Endothelial cell of umbilical vein (primary cell): ENCODE data around the gene KDM6B.

Experiments
- EZH2 ChIP-seq: IDR thresholded peaks from 2 replicates; pipeline ENCODE4 v1.6.1; 2012; ENCODE audit warnings: borderline replicate concordance, low read depth, mild to moderate bottlenecking, moderate library complexity, low read length, inconsistent platforms; ENCODE audit not compliant: severe bottlenecking
- FOS ChIP-seq: IDR thresholded peaks from 2 replicates; pipeline ENCODE4 v1.6.1; 2011; ENCODE audit warnings: mild to moderate bottlenecking, low read length, moderate library complexity, borderline replicate concordance; ENCODE audit not compliant: insufficient read depth
- GATA2 ChIP-seq: IDR thresholded peaks from 2 replicates; pipeline ENCODE4 v1.7.0; 2011; ENCODE audit warnings: low read depth, mild to moderate bottlenecking, moderate library complexity, mixed read lengths, low read length; ENCODE audit not compliant: insufficient read length, insufficient read depth
- JUN ChIP-seq: IDR thresholded peaks from 2 replicates; pipeline ENCODE4 v1.6.1; 2011; ENCODE audit warnings: borderline replicate concordance, low read depth; ENCODE audit not compliant: insufficient read length, insufficient read depth
- MYC ChIP-seq: IDR thresholded peaks from one replicate; pipeline ENCODE4 v1.6.1; 2011; ENCODE audit warnings: mild to moderate bottlenecking, low read depth, low read length
- POLR2A ChIP-seq: IDR thresholded peaks from 2 replicates; pipeline ENCODE4 v1.6.1; 2012; ENCODE audit warnings: low read depth, mild to moderate bottlenecking, control low read depth, low read length
- POLR2AphosphoS5 ChIP-seq: IDR thresholded peaks from 2 replicates; pipeline ENCODE4 v1.6.1; 2012; ENCODE audit warnings: low read depth, mild to moderate bottlenecking, control low read depth, low read length, moderate library complexity; ENCODE audit not compliant: insufficient read depth
- TF ChIP-seq, protein P1 (sequence below), 2 donors: IDR thresholded peaks; 1 replicate in 1 of 2; 2 replicates in 1 of 2; pipeline ENCODE4 v1.5.1; 2011; ENCODE audit warnings: low read length in 2 of 2, mild to moderate bottlenecking in 2 of 2, moderate library complexity in 2 of 2, control low read depth in 1 of 2, inconsistent platforms in 1 of 2, low read depth in 1 of 2; ENCODE audit not compliant: insufficient read depth in 1 of 2; ENCODE audit errors: extremely low read depth in 1 of 2
- TF ChIP-seq, protein P2 (sequence below): IDR thresholded peaks from 2 replicates; pipeline ENCODE4 v1.6.1; 2011; ENCODE audit not compliant: insufficient read depth, insufficient read length

GRCh38 chr17:7835814-7836595 is 2.0 kb downstream of the KDM6B start:
- TF ChIP-seq POLR2A: peak; percentile 57
- TF ChIP-seq, protein P1, sequence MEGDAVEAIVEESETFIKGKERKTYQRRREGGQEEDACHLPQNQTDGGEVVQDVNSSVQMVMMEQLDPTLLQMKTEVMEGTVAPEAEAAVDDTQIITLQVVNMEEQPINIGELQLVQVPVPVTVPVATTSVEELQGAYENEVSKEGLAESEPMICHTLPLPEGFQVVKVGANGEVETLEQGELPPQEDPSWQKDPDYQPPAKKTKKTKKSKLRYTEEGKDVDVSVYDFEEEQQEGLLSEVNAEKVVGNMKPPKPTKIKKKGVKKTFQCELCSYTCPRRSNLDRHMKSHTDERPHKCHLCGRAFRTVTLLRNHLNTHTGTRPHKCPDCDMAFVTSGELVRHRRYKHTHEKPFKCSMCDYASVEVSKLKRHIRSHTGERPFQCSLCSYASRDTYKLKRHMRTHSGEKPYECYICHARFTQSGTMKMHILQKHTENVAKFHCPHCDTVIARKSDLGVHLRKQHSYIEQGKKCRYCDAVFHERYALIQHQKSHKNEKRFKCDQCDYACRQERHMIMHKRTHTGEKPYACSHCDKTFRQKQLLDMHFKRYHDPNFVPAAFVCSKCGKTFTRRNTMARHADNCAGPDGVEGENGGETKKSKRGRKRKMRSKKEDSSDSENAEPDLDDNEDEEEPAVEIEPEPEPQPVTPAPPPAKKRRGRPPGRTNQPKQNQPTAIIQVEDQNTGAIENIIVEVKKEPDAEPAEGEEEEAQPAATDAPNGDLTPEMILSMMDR (IDR thresholded peaks at IDR 0.05; ENCODE audit: extremely low read depth in 1 of 2, insufficient read depth in 1 of 2, low read depth in 1 of 2, low read length in 2 of 2): no peak
- no peak for TF ChIP-seq EZH2
- no peak for TF ChIP-seq FOS
- TF ChIP-seq JUN: no peak
- TF ChIP-seq POLR2AphosphoS5: peak; percentile 21
- TF ChIP-seq MYC: no peak
- TF ChIP-seq, protein P2, sequence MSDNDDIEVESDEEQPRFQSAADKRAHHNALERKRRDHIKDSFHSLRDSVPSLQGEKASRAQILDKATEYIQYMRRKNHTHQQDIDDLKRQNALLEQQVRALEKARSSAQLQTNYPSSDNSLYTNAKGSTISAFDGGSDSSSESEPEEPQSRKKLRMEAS: no peak
- no peak for TF ChIP-seq GATA2
